DMS153 treated with DMSO at 0.1 percent for 48 hours (cell line): ENCODE measurements around the gene AJUBA.
"Not testable (repeated sequence)": the region's sequence is repeated elsewhere in the genome, so short reads cannot be mapped to it uniquely, and the experiment has no call there.

ENCODE experiments used
- DNase-seq: peaks from one replicate; lab custom pipeline; 2025; ENCODE audit not compliant: unreplicated experiment; lab: John Stamatoyannopoulos, UW

The AJUBA gene

GRCh38 chr14:22952418-22952817 lies 29.9 kb downstream of the AJUBA start:
- no peak for DNase-seq

- DNase-seq: not testable (repeated sequence)
Observed at GRCh38 chr14:22951795-22952194, 30.6 kb downstream of the AJUBA start.

GRCh38 chr14:22945642-22946041 lies 36.7 kb downstream of the AJUBA start:
- no peak for DNase-seq

GRCh38 chr14:22939684-22940083 lies 42.7 kb downstream of the AJUBA start:
- DNase-seq: no peak

- no peak for DNase-seq
Observed at GRCh38 chr14:22935156-22935555, 47.2 kb downstream of the AJUBA start.

GRCh38 chr14:22932146-22932545 lies 50.2 kb downstream of the AJUBA start:
- no peak for DNase-seq

- DNase-seq: peak; percentile 34
Observed at GRCh38 chr14:22929961-22930364, 52.4 kb downstream of the AJUBA start.

- DNase-seq: peak; percentile 99
Observed at GRCh38 chr14:22929104-22929960, 53.0 kb downstream of the AJUBA start, which contains the start of gene PRMT5. TSS of gene PRMT5 (minus strand) at chr14:22929376. CDS start at chr14:22929361, 15 bp downstream.

- DNase-seq: no peak
Observed at GRCh38 chr14:22928237-22929103, 53.9 kb downstream of the AJUBA start.

GRCh38 chr14:22926316-22926715 lies 56.0 kb downstream of the AJUBA start:
- DNase-seq: no peak

GRCh38 chr14:22925513-22925912 lies 56.8 kb downstream of the AJUBA start:
- DNase-seq: no peak

GRCh38 chr14:22923746-22924145 lies 58.6 kb downstream of the AJUBA start:
- DNase-seq: no peak

GRCh38 chr14:22922294-22922693 lies 60.1 kb downstream of the AJUBA start:
- no peak for DNase-seq
